HG03025 (cell line): Measurements from ENCODE around the gene LRIT3.

Experiments used
- ATAC-seq: cut with Tn5 transposase; IDR thresholded peaks from one replicate; pipeline ENCODE4 v1.9.1; 2021; ENCODE audit warnings: mild to moderate bottlenecking, moderate library complexity; ENCODE audit not compliant: unreplicated experiment, low FRiP score

Gene LRIT3

DNA sequence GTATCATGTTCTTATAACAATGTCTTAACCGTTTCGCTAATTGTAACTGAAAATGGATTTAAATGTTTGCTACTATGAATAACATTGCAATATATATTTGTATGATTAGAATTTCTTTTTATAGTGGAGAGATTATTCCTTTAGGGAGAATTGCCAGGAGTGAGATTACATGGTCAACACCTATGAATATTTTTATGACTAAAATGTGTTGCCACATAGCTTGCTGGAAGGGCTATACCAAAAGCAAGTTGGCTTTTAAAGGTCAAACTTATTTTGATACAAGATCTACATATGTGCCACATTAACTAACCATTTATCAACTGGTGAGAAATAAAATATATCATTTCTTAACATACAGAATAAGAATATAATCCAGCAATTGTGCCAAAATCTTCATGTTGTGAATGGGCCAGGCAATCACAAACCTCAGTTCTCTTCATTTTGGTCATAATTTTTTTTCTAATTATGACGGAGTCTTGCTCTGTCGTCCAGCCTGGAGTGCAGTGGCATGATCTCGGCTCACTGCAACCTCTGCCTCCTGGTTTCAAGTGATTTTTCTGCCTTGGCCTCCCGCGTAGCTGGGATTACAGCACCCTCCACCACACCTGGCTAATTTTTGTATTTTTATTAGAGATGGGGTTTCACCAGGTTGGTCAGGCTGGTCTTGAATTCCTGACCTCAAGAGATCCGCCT lies 54.8 kb downstream of the LRIT3 start:
- no peak for ATAC-seq

GRCh38 chr4:109908731-109909130 lies 60.8 kb downstream of the LRIT3 start:
- no peak for ATAC-seq

DNA sequence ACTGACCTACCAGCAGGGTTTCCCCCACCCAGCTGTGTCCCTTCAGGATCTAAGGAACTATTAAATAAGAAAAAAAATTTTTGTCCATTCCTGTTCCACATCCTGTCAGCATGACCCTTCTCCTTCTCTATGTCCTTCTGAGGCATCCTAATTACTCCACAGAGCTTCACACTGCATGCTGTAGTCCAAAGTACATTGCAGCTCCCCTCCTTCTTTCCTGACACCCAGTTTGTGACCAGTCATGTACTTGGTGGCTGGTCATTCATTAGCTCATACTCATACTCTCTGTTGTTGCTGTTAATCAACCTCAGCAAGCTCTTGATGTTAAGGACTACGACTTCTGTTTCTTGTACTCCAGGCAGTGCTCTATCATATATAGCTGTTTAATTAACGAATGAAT lies 62.3 kb downstream of the LRIT3 start:
- no peak for ATAC-seq

DNA sequence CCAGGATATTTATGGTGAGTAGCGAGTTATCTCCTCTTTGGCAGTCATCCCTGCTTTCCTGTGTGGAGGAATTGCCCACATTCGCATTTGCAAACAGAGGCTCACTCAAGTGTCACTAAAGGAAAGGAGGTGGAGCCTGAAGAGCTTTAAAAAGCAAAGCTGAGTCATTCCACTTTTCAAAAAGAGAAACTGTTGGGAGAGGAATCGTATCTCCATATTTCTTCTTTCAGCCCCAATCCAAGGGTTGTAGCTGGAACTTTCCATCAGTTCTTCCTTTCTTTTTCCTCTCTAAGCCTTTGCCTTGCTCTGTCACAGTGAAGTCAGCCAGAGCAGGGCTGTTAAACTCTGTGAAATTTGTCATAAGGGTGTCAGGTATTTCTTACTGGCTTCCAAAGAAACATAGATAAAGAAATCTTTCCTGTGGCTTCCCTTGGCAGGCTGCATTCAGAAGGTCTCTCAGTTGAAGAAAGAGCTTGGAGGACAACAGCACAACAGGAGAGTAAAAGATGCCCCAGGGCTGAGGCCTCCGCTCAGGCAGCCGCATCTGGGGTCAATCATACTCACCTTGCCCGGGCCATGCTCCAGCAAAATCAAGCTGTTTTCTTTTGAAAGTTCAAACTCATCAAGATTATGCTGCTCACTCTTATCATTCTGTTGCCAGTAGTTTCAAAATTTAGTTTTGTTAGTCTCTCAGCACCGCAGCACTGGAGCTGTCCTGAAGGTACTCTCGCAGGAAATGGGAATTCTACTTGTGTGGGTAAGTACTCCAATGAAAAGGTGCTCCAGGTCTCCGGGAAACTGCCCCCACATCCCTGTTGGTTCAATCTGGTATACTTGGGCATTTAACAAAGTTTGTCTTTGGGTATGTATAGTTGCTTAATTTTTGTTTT lies 65.0 kb downstream of the LRIT3 start, which contains the start of gene EGF:
EGF (plus strand) TSS at position 178 of the 890 bp plus-strand sequence; CDS start at position 631, 453 bp downstream.
- no peak for ATAC-seq

GRCh38 chr4:109913596-109914241 lies 65.8 kb downstream of the LRIT3 start:
- ATAC-seq = no peak

- ATAC-seq = no peak
Measured at GRCh38 chr4:109914322-109914721, 66.4 kb downstream of the LRIT3 start.

- ATAC-seq = no peak
Measured at GRCh38 chr4:109915385-109916026, 67.6 kb downstream of the LRIT3 start.

- ATAC-seq = peak; percentile 46
Measured at GRCh38 chr4:109916027-109916409, 68.1 kb downstream of the LRIT3 start.

DNA sequence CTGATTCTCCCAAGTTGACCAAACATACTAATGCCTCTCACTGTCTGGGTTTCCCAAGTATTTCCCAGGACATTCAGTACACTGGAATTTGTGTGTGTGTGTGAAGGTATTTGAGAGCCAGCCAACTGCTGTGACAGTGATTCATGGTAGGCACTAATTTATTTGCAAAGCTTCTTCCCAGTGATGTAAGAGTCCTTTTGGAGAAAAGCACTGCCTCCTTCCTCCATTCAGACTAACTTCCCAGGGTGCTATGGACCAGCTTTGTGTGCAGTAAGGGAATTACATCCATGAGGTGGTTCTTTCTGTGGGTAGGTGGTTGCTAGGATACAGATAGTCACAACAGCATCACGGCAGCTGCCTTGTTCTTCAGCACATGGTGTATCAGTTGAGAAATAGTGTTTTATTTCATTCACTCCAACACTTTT lies 73.5 kb downstream of the LRIT3 start:
- ATAC-seq = no peak
